ENCODE measurements around the gene SPTB. TPM values are rescaled to one million over a fixed set of nuclear protein-coding genes. Genes with fewer than 3 reads are reported as not detected.

SPTB gene
- total and polyA plus RNA-seq, 10 of the 15 experiments (the other 5 are each of a cell fraction or from before 2014, with no cell fraction given), result under 0.01 to 0.04 (median 0.02) TPM; not detected in 4

GRCh38 chr14:64789696-64790095, 90.0 kb downstream of the SPTB start (continued):
- TF ChIP-seq, protein P1, sequence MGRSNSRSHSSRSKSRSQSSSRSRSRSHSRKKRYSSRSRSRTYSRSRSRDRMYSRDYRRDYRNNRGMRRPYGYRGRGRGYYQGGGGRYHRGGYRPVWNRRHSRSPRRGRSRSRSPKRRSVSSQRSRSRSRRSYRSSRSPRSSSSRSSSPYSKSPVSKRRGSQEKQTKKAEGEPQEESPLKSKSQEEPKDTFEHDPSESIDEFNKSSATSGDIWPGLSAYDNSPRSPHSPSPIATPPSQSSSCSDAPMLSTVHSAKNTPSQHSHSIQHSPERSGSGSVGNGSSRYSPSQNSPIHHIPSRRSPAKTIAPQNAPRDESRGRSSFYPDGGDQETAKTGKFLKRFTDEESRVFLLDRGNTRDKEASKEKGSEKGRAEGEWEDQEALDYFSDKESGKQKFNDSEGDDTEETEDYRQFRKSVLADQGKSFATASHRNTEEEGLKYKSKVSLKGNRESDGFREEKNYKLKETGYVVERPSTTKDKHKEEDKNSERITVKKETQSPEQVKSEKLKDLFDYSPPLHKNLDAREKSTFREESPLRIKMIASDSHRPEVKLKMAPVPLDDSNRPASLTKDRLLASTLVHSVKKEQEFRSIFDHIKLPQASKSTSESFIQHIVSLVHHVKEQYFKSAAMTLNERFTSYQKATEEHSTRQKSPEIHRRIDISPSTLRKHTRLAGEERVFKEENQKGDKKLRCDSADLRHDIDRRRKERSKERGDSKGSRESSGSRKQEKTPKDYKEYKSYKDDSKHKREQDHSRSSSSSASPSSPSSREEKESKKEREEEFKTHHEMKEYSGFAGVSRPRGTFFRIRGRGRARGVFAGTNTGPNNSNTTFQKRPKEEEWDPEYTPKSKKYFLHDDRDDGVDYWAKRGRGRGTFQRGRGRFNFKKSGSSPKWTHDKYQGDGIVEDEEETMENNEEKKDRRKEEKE (IDR thresholded peaks at IDR 0.05), result no peak
- TF ChIP-seq, protein P2, sequence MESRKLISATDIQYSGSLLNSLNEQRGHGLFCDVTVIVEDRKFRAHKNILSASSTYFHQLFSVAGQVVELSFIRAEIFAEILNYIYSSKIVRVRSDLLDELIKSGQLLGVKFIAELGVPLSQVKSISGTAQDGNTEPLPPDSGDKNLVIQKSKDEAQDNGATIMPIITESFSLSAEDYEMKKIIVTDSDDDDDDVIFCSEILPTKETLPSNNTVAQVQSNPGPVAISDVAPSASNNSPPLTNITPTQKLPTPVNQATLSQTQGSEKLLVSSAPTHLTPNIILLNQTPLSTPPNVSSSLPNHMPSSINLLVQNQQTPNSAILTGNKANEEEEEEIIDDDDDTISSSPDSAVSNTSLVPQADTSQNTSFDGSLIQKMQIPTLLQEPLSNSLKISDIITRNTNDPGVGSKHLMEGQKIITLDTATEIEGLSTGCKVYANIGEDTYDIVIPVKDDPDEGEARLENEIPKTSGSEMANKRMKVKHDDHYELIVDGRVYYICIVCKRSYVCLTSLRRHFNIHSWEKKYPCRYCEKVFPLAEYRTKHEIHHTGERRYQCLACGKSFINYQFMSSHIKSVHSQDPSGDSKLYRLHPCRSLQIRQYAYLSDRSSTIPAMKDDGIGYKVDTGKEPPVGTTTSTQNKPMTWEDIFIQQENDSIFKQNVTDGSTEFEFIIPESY (IDR thresholded peaks at IDR 0.05), result no peak
- TF ChIP-seq, protein P3, sequence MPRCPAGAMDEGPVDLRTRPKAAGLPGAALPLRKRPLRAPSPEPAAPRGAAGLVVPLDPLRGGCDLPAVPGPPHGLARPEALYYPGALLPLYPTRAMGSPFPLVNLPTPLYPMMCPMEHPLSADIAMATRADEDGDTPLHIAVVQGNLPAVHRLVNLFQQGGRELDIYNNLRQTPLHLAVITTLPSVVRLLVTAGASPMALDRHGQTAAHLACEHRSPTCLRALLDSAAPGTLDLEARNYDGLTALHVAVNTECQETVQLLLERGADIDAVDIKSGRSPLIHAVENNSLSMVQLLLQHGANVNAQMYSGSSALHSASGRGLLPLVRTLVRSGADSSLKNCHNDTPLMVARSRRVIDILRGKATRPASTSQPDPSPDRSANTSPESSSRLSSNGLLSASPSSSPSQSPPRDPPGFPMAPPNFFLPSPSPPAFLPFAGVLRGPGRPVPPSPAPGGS (IDR thresholded peaks at IDR 0.05; ENCODE audit: borderline replicate concordance, insufficient read depth, low read depth, low read length, poor library complexity, severe bottlenecking), result no peak

DNA sequence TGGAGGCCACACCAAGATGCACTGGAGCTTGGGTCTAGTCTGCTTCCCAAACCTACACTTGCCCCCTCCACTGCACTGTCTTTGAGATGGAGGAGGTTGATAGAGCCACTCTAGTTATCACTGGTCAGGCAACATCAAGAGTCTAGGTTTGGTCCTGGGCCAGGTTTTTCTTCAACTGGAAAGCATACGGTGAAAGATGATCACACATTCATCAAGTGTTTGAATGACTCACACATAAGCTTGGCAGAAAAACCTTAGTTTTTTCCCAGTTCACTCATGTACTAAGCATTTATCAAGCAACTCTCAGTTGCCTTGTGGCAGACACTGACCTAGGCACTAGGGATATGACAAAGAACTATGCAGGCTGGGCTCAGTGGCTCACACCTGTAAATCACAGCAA, 91.0 kb downstream of the SPTB start:
- ChIA-PET SMC1A (ENCODE audit: uncharacterized antibody, unreplicated experiment) (no interaction called here), RAD21 (ENCODE audit: unreplicated experiment) (no interaction called here), CTCF (interaction anchor here (1.9 kb wide), 1 partner anchor 13 kb away, joined by 8 read pairs; no protein-coding TSS in a partner anchor), POLR2A (no interaction called here)
- WGBS (ENCODE audit: insufficient coverage, insufficient replicate concordance, low lambda C conversion rate, missing lambda C conversion rate), result 0% methylated on average over 1 of the region's 1 CpG
- no peak for DNase-seq (ENCODE audit: low read depth, low spot score)
- H3K4me3 ChIP-seq, result no peak overlapping the region
- H3K9me3 ChIP-seq (replicated peaks; ENCODE audit: control insufficient read depth, insufficient read depth, low read length), result no peaks in the 10 kb centered on the region
- H3K27me3 ChIP-seq (replicated peaks in 1 of 2; ENCODE audit: control insufficient read depth in 2 of 2, insufficient read depth in 2 of 2, low read length in 1 of 2), result peaks cover 1 to 3% of the 10 kb centered on the region in 2 experiments; a peak in 3 of 4 replicates
- ATAC-seq, result no peak
- no peak overlapping the region for H3K27ac ChIP-seq (ENCODE audit: control insufficient read depth, insufficient read depth)
- FAIRE-seq, result no peak
- BruUV-seq (replicated peaks), result no TSS peak
- intact Hi-C loops (cut with micrococcal nuclease; ENCODE audit: unreplicated experiment) (no loop called here), in situ Hi-C loops (cut with MboI) (no loop called here)
- H3K9ac ChIP-seq (ENCODE audit: control insufficient read depth, insufficient read depth, low read length), result no peak overlapping the region
- H3K4me2 ChIP-seq (ENCODE audit: control insufficient read depth, insufficient read depth), result no peak overlapping the region
- no peaks in the 10 kb centered on the region for H3K36me3 ChIP-seq (ENCODE audit: control insufficient read depth in 2 of 2, insufficient read depth in 2 of 2, low read length in 1 of 2)
- no peaks in the 10 kb centered on the region for H4K20me1 ChIP-seq (ENCODE audit: control insufficient read depth, insufficient read depth)
- H3K4me1 ChIP-seq (ENCODE audit: control insufficient read depth, insufficient read depth, low read length), result no peaks in the 10 kb centered on the region
- no peaks in the 10 kb centered on the region for H3K79me2 ChIP-seq (ENCODE audit: control insufficient read depth, insufficient read depth, low read length)
- H2AFZ ChIP-seq (ENCODE audit: control insufficient read depth, low read depth, low read length), result no peak overlapping the region
- TF ChIP-seq ZSCAN29 (IDR thresholded peaks at IDR 0.05), result no peak
- TF ChIP-seq, protein P4, sequence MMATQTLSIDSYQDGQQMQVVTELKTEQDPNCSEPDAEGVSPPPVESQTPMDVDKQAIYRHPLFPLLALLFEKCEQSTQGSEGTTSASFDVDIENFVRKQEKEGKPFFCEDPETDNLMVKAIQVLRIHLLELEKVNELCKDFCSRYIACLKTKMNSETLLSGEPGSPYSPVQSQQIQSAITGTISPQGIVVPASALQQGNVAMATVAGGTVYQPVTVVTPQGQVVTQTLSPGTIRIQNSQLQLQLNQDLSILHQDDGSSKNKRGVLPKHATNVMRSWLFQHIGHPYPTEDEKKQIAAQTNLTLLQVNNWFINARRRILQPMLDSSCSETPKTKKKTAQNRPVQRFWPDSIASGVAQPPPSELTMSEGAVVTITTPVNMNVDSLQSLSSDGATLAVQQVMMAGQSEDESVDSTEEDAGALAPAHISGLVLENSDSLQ (IDR thresholded peaks at IDR 0.05), result no peak
- TF ChIP-seq CHD4 (IDR thresholded peaks at IDR 0.05), result no peak
- no peak for TF ChIP-seq NR2F1 (conservative IDR thresholded peaks at IDR 0.05)
- TF ChIP-seq SPI1 (IDR thresholded peaks at IDR 0.05; ENCODE audit: borderline replicate concordance, insufficient read depth, low read depth, low read length), result no peak
- TF ChIP-seq, protein P5, sequence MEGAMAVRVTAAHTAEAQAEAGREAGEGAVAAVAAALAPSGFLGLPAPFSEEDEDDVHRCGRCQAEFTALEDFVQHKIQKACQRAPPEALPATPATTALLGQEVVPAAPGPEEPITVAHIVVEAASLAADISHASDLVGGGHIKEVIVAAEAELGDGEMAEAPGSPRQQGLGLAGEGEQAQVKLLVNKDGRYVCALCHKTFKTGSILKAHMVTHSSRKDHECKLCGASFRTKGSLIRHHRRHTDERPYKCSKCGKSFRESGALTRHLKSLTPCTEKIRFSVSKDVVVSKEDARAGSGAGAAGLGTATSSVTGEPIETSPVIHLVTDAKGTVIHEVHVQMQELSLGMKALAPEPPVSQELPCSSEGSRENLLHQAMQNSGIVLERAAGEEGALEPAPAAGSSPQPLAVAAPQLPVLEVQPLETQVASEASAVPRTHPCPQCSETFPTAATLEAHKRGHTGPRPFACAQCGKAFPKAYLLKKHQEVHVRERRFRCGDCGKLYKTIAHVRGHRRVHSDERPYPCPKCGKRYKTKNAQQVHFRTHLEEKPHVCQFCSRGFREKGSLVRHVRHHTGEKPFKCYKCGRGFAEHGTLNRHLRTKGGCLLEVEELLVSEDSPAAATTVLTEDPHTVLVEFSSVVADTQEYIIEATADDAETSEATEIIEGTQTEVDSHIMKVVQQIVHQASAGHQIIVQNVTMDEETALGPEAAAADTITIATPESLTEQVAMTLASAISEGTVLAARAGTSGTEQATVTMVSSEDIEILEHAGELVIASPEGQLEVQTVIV (IDR thresholded peaks at IDR 0.05; ENCODE audit: borderline replicate concordance, partially characterized antibody), result no peak
- TF ChIP-seq ESRRA (IDR thresholded peaks at IDR 0.05; ENCODE audit: low read length), result no peak
- no peak for TF ChIP-seq ZBED1 (IDR thresholded peaks at IDR 0.05; ENCODE audit: borderline replicate concordance)
- TF ChIP-seq ZNF384 (IDR thresholded peaks at IDR 0.05; ENCODE audit: borderline replicate concordance, low read depth, low read length), result no peak
- TF ChIP-seq ZNF217 (IDR thresholded peaks at IDR 0.05), result no peak
- TF ChIP-seq PAX8 (IDR thresholded peaks at IDR 0.05), result no peak
